ENCODE measurements around the gene TMEM154.

TMEM154 gene

DNA sequence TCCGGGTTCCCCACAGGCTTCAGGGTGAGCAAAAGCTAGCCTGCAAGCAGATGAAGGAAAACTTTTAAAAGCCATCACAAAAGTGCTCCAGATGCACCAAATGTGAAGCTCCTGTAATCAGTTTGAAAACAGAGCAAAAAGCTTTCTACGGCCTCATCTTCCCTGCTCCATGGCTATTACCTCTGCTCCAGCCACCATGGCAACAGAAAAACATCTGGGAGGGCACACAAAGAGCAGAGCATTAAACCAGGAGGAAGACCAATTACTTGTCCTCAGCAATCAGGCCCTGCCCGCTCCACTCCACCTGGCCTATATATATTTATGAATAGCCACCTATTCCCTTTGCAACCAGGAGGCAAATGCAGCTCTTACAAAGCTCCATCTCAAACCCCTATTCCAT, 33.6 kb downstream of the TMEM154 start:
- no peak for DNase-seq (ENCODE audit: low read depth)

DNA sequence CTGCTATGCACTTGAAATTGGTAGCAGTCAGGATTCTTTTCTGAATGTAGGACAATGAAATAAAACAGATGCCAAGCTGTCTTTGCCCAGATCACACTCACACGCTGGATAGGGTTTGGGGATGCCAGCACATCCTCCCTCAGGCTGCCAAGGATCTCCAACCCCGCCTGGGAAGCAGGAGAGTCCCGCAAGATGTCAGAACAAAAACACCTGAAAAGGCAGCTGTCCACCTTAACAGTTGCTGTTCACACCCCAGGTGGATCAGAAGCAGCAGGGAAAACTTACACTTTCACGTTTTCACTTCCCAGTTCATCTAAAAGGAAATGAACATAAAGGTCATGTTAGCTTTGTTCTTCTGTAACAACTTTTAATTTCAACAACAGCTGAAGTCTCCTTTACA, 35.7 kb downstream of the TMEM154 start:
- no peak overlapping the region for H3K4me3 ChIP-seq (ENCODE audit: low read depth, low read length)
- DNase-seq (ENCODE audit: low read depth) = no peak
- TF ChIP-seq, protein P1, sequence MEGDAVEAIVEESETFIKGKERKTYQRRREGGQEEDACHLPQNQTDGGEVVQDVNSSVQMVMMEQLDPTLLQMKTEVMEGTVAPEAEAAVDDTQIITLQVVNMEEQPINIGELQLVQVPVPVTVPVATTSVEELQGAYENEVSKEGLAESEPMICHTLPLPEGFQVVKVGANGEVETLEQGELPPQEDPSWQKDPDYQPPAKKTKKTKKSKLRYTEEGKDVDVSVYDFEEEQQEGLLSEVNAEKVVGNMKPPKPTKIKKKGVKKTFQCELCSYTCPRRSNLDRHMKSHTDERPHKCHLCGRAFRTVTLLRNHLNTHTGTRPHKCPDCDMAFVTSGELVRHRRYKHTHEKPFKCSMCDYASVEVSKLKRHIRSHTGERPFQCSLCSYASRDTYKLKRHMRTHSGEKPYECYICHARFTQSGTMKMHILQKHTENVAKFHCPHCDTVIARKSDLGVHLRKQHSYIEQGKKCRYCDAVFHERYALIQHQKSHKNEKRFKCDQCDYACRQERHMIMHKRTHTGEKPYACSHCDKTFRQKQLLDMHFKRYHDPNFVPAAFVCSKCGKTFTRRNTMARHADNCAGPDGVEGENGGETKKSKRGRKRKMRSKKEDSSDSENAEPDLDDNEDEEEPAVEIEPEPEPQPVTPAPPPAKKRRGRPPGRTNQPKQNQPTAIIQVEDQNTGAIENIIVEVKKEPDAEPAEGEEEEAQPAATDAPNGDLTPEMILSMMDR (IDR thresholded peaks at IDR 0.05; ENCODE audit: control insufficient read depth, extremely low read depth, insufficient read depth) = no peak

More for the DNA sequence above, 33.6 kb downstream of the TMEM154 start:
- TF ChIP-seq, protein P1 (IDR thresholded peaks at IDR 0.05; ENCODE audit: control insufficient read depth, extremely low read depth, insufficient read depth) = no peak
- H3K4me3 ChIP-seq (ENCODE audit: low read depth, low read length) = no peak overlapping the region

DNA sequence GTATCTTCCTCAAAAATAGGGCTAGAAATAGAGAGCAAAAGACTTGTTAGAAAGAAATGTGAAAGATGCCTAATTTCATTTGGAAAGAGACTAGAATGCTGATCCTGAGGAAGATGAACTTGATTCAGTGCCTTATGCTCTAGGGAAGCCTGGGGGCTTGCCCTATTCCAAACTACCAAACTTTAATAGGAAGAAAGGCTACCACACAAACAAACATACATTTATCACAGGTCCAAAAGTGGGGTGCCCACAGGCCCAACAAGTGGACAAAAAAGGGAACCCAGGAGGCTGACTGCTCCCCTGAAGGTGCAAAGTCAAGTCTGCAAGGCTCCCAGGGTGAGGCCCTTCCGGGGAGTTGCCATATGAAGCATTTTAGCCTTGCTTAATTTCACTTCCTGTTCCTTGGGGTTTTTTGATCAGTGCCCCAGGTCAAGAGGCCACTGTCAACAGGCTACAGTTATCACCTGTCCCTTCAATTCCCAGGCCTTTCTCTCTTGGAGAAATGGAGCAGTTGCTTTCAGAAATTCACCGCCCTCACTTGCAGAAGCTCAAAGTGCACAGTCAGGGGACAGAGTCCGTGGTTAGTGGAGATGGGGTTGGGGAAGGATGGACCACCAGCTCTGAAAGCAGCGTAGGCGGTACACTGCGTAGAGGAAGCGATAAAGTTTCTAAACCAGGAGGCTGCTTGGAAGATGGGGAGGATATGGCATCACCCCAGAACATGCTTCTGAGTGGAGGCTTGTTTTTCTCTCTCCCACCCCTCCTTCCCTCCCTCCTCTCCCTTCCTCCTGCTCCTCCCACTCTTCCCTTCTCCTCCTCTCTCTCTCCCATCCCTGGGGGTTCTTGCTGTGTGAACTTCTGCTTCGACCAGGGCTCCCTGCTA, 36.4 kb downstream of the TMEM154 start:
- no peak overlapping the region for H3K4me3 ChIP-seq (ENCODE audit: low read depth, low read length)
- DNase-seq (ENCODE audit: low read depth) = no peak
- TF ChIP-seq, protein P1 (IDR thresholded peaks at IDR 0.05; ENCODE audit: control insufficient read depth, extremely low read depth, insufficient read depth) = no peak

DNA sequence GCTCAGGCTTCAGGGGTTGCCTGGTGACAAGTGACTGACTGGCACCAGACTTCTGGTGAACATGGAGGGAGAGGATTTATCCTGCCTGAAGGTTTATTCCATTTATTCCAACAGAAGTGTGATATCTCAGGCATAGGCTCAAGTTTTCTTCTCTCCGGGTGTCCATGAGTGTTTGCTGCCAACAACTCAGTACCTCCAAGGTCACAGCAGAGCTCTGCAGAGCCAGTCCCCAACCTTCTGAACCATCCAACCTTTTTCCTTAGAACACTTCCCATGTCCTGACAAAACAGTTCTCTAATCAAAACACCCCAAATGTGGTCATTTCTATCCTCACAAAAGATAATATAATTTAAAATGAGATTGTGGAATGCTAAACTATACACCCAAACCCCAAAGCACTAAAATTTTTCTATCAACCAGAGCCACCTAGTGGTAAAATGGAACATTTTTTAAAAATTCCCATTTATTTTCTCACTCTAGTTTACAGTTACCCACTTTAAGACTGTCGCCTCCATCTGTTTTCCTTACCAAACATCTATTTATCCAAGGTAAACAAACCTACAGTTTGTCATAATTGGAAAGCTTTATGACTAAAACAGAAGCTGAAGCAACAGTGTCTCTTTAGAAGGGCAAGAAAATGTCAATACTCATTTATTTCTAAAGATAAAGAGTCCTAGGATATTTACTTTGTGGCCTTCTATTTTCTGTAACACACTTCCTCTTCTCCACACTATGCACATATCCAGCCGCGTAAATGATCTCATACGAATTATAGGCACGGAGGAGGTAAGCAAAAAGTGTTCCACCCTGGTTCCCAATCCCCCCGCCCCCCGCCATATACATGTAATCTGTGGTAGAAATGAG, 39.5 kb downstream of the TMEM154 start:
- TF ChIP-seq, protein P1 (IDR thresholded peaks at IDR 0.05; ENCODE audit: control insufficient read depth, extremely low read depth, insufficient read depth) = peak; percentile 46
- peak overlapping the region; percentile 16; the same call in 1 of the 2 replicates for H3K4me3 ChIP-seq (ENCODE audit: low read depth, low read length)
- DNase-seq (ENCODE audit: low read depth) = peak; percentile 64

DNA sequence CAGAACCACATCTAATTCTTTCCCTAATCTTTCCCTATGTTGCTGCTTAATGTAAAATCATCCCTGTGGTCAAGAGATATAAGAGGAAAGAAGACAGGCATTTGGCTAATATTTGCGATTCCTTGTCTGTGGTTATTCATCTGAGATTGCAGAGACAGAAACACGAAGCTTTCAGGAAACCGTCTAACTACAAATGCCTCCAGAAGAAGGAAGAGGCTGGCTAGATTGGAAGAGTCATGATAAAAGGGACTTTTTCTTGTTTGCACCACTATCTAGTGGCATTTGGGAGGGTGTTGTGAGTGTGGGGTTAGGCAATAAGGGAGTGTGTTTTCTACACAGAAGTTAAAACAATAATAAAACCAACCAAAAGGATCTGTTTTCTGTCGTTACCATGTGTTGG, 43.9 kb downstream of the TMEM154 start:
- TF ChIP-seq, protein P1 (IDR thresholded peaks at IDR 0.05; ENCODE audit: control insufficient read depth, extremely low read depth, insufficient read depth) = no peak
- H3K4me3 ChIP-seq (ENCODE audit: low read depth, low read length) = no peak overlapping the region
- no peak for DNase-seq (ENCODE audit: low read depth)

DNA sequence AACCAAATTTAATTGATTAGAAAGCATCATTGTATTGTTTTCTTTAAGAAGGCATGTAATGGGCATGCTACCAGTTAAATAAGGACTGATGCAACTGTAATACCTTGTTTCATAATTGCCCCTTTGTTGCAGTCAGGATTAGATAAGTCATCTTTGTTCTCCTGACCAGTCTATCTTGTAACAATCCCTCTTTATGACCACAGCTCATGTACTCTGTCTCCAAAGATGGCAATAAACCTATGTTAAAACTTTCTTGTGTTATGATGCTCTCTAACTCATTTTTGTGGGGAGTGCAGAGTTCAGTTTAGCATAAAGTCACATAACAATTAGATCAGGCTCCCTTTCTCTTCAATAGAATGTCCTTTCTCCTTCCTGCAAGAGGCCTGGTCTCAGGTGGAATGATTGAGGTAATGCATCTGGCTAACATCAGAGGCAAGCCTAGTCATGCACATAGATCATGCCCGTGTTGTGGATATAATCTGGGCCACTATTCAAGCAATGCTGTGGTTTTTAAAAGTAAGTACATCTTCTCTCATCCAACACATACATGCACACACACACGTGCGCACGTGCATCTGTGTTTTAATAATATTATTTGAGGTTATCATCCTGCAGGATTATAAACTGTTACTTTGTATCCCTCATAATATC, 45.6 kb downstream of the TMEM154 start:
- H3K4me3 ChIP-seq (ENCODE audit: low read depth, low read length) = no peak overlapping the region
- TF ChIP-seq, protein P1 (IDR thresholded peaks at IDR 0.05; ENCODE audit: control insufficient read depth, extremely low read depth, insufficient read depth) = no peak
- DNase-seq (ENCODE audit: low read depth) = no peak

All from LNCaP clone FGC (cell line).